Measurements from ENCODE around the gene HACD3.
"Not testable (repeated sequence)": the region's sequence is repeated elsewhere in the genome, so short reads cannot be mapped to it uniquely, and the experiment has no call there.

Gene HACD3

GRCh38 chr15:65530318-65531111 is at the start of gene HACD3:
HACD3 (plus strand) TSS chr15:65530463; CDS start chr15:65530632, 169 bp downstream.
- DNase-seq: peak; percentile 94 to 96

DNA sequence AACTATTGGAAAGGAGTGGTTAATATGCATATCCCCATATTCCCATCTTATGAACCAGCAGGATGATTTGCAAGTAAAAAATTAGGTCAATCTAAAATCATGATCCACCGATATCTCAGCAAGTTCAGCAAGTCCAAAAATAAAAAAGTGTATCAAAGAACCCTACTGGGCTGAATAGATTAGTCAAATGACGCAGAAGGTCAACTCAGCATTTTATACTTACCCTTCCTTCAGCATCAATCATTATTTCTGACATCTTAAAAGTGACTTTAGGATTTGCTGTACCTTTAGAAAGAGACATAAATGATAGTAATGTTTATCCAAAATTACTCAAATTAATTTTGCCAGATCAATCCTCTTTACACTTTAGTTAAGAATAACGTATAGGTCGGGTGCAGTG is 45.4 kb upstream of the HACD3 start:
- DNase-seq: no peak

DNA sequence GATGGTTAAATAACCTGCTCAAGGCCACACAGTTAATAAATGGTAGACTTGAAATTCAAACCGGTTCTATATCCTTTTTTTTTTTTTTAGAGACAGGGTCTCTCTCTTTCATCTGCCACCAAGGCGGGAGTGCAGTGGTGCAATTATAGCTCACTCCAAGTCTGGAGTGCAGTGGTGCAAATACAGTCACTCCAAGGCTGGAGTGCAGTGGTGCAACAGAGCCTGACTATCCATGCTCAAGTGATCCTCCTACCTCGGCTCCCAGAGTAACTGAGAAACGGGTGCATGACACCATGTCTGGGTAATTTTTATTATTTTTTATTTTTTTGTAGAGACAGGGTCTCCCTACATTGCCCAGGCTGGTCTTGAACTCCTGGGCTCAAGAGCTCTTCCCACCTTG is 36.2 kb upstream of the HACD3 start:
- no peak for DNase-seq

- DNase-seq: no peak
These were observed 20.9 kb upstream of the HACD3 start for GRCh38 chr15:65509321-65509720.

GRCh38 chr15:65512189-65512588 is 18.1 kb upstream of the HACD3 start:
- DNase-seq: no peak

GRCh38 chr15:65512807-65513416 is 17.4 kb upstream of the HACD3 start:
- no peak for DNase-seq

- DNase-seq: peak; percentile 96
These were observed 13.0 kb upstream of the HACD3 start, which contains the start of gene DPP8 for GRCh38 chr15:65516997-65517865. DPP8 (minus strand) TSS chr15:65517689; CDS start chr15:65512553, 5,136 bp downstream.

GRCh38 chr15:65517866-65518207 is 12.4 kb upstream of the HACD3 start:
- no peak for DNase-seq

DNA sequence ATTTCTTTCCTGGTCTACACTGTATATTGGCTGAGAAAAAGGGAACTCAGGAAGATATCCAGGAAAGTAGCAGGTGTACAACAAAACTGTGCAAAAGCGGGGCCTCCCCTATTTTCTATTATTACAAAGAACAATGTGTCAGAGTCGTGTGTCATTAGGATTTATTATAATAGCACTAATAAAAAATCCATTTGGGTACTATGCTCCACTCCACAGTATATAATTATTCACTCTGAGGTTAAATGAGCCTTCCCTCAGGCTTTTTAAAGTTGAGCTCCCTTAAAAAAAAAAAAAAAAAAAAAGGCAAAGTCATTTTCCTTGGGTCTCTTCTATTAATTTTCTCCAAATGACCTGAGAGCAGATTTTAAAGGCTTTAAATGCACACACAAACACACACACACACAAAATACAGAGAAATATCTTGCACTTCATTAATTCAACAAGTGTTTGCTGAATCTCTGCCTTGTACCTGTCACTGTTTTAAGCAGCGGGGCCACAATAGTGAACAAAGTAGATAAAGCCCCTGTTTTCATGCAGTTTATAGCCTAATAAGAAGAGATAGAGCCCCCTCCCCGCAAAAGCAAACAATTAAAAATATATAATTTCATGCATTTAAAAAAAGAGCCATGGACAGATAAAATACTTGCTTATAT is 11.5 kb upstream of the HACD3 start:
- no peak for DNase-seq

- DNase-seq: no peak
These were observed 8.9 kb upstream of the HACD3 start for GRCh38 chr15:65521350-65521749.

GRCh38 chr15:65524226-65524625 is 6.0 kb upstream of the HACD3 start:
- no peak for DNase-seq

GRCh38 chr15:65525622-65526021 is 4.6 kb upstream of the HACD3 start:
- DNase-seq: no peak

- DNase-seq: no peak
These were observed 1.7 kb upstream of the HACD3 start for GRCh38 chr15:65528461-65529060.

- no peak for DNase-seq
These were observed 423 bp upstream of the HACD3 start for GRCh38 chr15:65529762-65530317.

- DNase-seq: no peak
These were observed 2.4 kb downstream of the HACD3 start for GRCh38 chr15:65532738-65533051.

DNA sequence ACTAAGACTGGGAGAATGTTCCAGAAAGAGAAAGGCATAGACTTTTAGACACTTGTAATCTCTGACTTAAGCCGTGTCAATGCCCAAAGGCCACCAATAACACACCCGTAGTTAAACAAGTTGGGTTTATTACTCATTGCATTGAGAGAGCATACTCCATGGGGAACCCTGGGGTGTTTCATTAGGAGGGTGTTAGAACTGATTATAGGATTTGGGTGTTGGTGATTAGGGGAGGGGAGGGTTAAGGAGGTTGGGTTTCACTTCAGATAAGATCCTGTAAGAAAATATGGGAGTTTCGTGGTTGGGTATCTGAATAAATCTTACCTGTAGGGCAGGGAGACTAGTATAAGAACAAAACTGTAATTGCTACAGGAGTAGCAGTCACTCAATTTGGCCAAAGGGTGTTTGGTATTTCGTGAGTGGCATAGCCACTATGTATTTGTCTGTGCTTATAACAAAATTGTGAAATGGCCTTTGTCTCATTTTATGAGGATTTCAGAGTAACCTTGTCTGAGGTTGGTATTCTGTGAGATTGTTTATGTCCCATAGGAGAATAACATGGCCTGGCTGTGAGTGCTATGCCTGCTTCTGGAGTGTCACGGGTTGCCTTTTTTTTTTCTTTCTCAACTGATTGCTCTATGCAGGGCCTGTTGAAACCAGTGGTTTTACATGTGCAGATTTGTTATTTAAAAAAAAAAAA is 2.9 kb downstream of the HACD3 start:
- DNase-seq: no peak

DNA sequence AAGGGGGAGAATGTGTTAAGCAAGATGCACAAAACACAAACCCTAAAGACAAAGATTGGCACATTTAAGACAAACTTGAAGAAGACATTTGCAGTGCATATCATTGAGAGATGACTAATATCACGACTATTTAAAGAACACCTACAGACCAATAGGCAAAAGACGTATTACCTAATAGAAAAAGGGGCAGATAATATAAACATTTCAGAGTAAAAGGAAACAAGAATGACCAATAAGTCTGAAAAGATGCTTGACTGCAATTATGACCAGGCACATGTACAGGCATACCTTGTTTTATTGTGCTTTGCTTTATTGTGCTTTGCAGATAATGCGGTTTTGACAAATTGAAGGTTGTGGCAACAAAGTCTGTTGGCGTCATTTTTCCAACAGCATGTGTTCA is 4.9 kb downstream of the HACD3 start:
- DNase-seq: no peak

GRCh38 chr15:65540314-65540713 is 10.1 kb downstream of the HACD3 start:
- no peak for DNase-seq

GRCh38 chr15:65541231-65541820 is 11.1 kb downstream of the HACD3 start:
- no peak for DNase-seq

DNA sequence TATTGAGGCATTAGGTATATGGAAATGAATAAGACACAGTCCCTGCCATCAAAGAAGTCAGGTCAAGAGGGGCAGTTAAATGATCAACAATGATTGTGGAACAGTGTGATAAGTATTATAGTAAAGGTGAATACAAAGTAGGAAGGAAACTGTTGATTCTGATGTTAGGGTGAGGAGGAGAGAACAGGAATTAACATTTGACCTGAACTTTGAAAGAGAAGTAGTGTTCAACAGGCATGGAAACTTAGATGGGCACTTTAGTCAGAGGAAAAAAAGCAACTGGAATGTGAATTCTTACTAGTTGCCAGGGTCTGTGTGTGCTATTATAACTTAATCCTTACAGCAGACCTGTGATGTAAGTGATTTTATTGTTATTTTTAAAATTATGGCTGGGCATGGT is 17.6 kb downstream of the HACD3 start:
- DNase-seq: no peak

DNA sequence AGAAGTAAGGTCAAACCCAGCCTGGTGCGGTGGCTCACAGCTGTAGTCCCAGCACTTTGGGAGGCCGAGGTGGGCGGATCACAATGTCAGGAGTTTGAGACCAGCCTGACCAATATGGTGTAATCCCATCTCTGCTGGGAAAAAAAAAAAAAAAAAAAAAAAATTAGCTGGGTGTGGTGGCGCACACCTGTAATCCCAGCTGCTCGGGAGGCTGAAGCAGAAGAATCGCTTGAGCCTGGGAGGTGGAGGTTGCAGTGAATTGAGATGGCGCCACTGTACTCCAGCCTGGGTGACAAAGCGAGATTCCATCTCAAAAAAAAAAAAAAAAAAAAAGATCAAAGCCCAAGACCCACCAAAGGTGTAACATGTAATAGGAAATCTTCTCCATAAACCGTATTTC is 19.0 kb downstream of the HACD3 start:
- DNase-seq: not testable (repeated sequence)

Data from stimulated activated CD4-positive, alpha-beta T cell treated with anti-CD3 and anti-CD28 coated beads, Interleukin-2, amount 100 ng/mL, for 24 hours (primary cell).